Adipose tissue (tissue), 3 donors: ENCODE measurements around the gene ZNF879. TPM values are rescaled to one million over a fixed set of nuclear protein-coding genes. Genes with fewer than 3 reads are reported as not detected.

Source experiments
- polyA plus RNA-seq, 3 donors: library from polyadenylated mRNA; stranded (reverse); fragments of 200-250 nt; gene quantifications; one replicate each; pipeline ENCODE4 v1.2.3, GENCODE V29; 2013
- donor health status: healthy with polysubstance abuse.
- donor health status: Bipolar disorder and iron deficiency.
- donor health status: healthy.

ZNF879 gene
- polyA plus RNA-seq, 3 donors: 0.90 to 1.2 (median 0.94) TPM

Other genes with a start within 250 kb of the ZNF879 start
- gene ZNF354B, start 163.9 kb upstream of the ZNF879 start, polyA plus RNA-seq: 10 to 100 TPM in 1 of 3 donors, 1 to 10 TPM in 2; 5.5 to 10.3 (median 8.2) TPM
- 1 to 10 TPM in 1 of 3 donors, under 1 TPM in 2; 0.61 to 2.6 (median 0.94) TPM for gene ZFP2, start 127.9 kb upstream of the ZNF879 start, polyA plus RNA-seq
- gene ZNF454, start 82.6 kb upstream of the ZNF879 start, polyA plus RNA-seq: 1 to 10 TPM in 1 of 3 donors, under 1 TPM in 2; 0.61 to 1.8 (median 0.72) TPM
- gene GRM6, start 28.5 kb upstream of the ZNF879 start, polyA plus RNA-seq: not detected
- gene ZNF354C, start 36.6 kb downstream of the ZNF879 start, polyA plus RNA-seq: 1 to 10 TPM; 1.2 to 2.0 (median 1.3) TPM